HK-2 (cell line): ENCODE results near the gene XYLB.

ENCODE experiments used
- DNase-seq: peaks from one replicate; pipeline ENCODE4 v3.0.0-alpha.2; 2018; ENCODE audit not compliant: unreplicated experiment

The XYLB gene

GRCh38 chr3:38454884-38455638, 108.5 kb downstream of the XYLB start:
- DNase-seq, result peak; percentile 70

DNA sequence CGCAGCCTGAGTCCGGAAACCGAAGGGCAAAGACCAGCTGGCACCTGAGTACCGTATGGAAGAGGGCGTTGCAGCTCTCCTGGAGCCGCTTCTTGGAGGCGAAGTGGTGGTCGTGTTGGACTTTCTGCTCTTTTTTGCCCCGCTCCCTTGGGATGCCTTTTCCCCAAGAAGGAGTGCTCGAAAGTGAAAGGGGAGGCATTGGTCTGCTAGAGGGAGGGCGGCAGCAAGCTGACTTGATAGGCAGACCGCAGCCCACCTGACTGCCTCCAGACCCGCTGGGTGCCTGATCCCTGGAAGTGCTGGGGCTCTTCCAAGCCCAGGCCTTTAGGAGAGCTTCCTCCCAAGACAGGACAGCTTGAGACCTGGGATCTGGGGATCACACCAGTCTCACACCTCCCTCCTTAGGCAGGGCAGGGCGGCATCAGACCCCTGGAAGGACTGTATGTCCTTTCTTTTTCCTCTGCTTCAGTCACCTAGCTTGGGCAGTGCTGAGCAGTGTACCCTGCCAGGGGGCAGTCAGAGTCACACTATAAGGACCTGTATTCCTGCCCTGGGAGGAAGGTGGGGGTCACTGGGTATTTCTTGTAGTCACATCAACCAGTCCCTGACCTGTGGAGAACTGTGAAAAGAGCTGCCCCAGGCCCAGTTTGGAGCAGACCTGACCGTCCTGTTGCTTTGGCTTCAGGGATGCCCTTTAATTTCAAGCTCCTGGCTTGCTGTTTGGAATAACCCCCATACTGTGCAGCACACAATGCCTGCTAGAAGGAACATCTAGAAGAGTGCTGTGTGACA, 109.2 kb downstream of the XYLB start:
- no peak for DNase-seq

GRCh38 chr3:38457111-38458003, 110.8 kb downstream of the XYLB start:
- no peak for DNase-seq

DNA sequence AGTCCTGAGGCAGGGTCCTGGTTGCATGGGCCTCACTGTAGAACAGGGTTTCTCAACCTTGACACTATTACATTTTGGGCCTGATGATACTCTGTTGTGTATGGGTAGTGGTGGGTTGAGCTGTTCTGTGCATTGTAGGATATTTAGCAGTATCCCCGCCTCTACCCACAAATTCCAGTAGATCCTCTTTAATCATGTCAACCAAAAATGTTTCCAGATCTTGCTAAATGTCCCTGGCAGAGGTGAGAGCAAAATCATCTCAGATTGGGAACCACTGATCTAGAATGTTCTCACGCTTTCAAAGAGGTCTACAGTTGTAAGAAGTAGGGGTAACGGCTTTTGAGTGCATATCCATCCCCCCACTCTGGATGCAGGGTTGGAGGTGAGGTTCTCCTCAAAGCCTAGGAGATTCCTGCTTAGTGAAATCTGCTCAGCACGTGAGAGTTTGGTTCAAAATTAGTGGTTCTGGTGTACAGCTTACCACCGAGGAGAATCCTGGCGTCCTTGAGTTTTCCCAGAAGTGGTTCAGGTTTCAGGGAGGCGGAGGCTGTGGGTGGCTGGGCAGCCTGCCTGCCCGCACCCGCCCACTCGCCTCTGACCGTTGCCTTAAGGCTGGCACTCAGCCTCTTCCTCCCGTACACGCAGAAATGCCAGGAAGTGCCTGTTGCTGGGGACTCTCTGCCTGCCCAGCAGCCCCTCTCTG, 112.4 kb downstream of the XYLB start:
- peak; percentile 56 for DNase-seq

GRCh38 chr3:38459499-38460048, 113.0 kb downstream of the XYLB start:
- DNase-seq, result no peak

- DNase-seq, result no peak
Measured at GRCh38 chr3:38460377-38461270, 114.0 kb downstream of the XYLB start.
